ENCODE measurements around the gene SPTB.
"Not testable (repeated sequence)": the region's sequence is repeated elsewhere in the genome, so short reads cannot be mapped to it uniquely, and the experiment has no call there.

The SPTB gene

GRCh38 chr14:64879635-64880220 lies at the start of gene SPTB:
TSS of gene SPTB (minus strand) at chr14:64879907. CDS start at chr14:64823094, 56,813 bp downstream.
- H3K4me1 Mint-ChIP-seq = peaks cover 15% of the 10 kb centered on the region
- ATAC-seq = peak; percentile 79
- peaks cover 62% of the 10 kb centered on the region for H3K27me3 Mint-ChIP-seq
- no peaks in the 10 kb centered on the region for H3K36me3 Mint-ChIP-seq
- H3K27ac Mint-ChIP-seq = no peak within 1 kb of the TSS
- H3K9me3 Mint-ChIP-seq = no peaks in the 10 kb centered on the region
- peak within 1 kb of the TSS; percentile 84 for H3K4me3 Mint-ChIP-seq

DNA sequence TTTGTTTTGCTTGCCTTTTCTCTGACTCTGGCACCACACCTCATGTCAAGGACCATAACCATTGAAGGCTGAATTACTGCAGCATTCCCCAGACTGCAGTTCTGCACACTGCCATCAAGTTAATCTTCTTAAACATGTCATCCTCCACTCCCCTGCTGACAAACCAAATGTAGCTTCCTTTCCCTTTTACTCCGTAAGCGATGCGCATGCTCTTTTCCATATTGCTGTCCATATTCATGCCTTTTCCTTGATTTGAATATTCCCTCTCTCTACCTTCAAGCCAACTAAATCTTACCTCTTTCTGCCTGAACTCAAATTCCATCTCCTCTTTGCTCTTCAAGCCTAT lies 49.3 kb upstream of the SPTB start:
- peaks cover 6% of the 10 kb centered on the region for H3K4me1 Mint-ChIP-seq
- no peaks in the 10 kb centered on the region for H3K27me3 Mint-ChIP-seq
- peaks cover 42% of the 10 kb centered on the region for H3K36me3 Mint-ChIP-seq
- ATAC-seq = no peak
- no peak overlapping the region for H3K27ac Mint-ChIP-seq
- H3K9me3 Mint-ChIP-seq = no peaks in the 10 kb centered on the region
- no peak overlapping the region for H3K4me3 Mint-ChIP-seq

DNA sequence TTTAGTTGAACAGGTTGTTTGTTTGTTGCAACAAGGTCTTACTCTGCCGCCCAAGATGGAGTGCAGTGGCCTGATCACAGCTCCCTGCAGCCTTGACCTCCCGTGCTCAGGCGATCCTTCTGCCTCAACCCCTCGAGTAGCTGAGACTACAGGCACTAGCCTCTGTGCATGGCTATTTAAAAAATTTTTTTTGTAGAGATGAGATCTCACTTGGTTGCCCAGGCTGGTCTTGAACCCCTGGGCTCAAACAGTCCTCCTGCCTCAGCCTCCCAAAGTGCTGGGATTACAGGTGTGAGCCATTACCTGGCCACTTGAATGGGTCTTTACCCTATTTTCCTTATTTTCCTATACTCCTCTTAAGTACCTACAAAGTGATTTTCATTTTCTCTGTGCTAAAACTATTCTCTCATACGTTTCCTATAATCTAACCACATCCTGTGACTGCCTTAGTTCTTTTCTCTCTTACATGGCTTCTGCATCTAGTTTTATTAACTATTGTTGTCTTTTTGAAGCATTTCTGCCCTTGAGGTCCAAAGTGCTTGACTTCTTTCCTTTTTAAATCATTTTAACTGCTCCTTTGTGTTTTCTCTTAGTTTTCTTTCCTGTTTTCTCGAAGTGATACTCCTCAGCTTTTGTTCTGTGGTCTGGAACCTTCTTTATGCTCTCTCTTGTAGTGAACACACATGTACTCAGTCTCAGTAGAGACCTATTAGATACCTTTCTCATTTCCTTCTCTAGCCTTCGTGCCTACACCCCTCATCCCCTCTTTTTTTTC lies 48.7 kb upstream of the SPTB start:
- Mint-ChIP-seq H3K36me3 (peaks cover 39% of the 10 kb centered on the region), H3K4me1 (peaks cover 6% of the 10 kb centered on the region), H3K4me3 (no peak overlapping the region), H3K27me3 (no peaks in the 10 kb centered on the region), H3K9me3 (no peaks in the 10 kb centered on the region), H3K27ac (no peak overlapping the region)
- no peak for ATAC-seq

GRCh38 chr14:64927031-64927430 lies 47.3 kb upstream of the SPTB start:
- Mint-ChIP-seq H3K27me3 (no peaks in the 10 kb centered on the region), H3K4me1 (peaks cover 6% of the 10 kb centered on the region), H3K9me3 (no peaks in the 10 kb centered on the region), H3K27ac (no peak overlapping the region), H3K4me3 (no peak overlapping the region), H3K36me3 (peaks cover 32% of the 10 kb centered on the region)
- ATAC-seq = no peak

DNA sequence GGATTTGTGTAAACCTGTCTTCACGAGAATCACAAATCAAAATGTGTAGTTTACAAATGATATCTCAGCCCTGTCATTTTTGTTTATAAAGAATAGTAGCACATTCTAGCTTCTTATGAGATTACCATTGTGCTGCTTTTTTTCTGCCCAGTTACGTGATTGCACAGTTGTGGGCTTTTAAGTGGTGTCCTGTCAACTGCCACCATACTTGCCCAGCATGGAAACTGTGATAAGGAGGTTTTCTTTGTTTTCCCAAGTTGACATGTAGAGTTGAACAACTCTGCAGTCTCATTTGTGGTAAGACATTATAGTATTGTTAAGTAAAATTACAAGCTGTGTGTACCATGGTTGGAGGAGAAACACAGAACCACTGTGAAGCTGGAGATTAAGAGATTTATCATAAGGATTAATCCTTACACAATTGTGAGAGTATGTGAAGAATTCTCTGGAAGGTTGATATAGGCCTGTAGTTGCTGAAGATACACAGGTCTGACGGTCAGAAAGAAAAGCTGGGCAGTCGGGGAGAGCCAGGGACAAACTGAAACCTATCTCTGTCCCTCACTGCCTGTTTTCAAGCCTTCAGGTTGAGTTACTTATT lies 46.8 kb upstream of the SPTB start:
- H3K27ac Mint-ChIP-seq = no peak overlapping the region
- no peak overlapping the region for H3K4me3 Mint-ChIP-seq
- ATAC-seq = no peak
- no peaks in the 10 kb centered on the region for H3K27me3 Mint-ChIP-seq
- no peaks in the 10 kb centered on the region for H3K9me3 Mint-ChIP-seq
- H3K4me1 Mint-ChIP-seq = peaks cover 11% of the 10 kb centered on the region
- H3K36me3 Mint-ChIP-seq = peaks cover 38% of the 10 kb centered on the region

DNA sequence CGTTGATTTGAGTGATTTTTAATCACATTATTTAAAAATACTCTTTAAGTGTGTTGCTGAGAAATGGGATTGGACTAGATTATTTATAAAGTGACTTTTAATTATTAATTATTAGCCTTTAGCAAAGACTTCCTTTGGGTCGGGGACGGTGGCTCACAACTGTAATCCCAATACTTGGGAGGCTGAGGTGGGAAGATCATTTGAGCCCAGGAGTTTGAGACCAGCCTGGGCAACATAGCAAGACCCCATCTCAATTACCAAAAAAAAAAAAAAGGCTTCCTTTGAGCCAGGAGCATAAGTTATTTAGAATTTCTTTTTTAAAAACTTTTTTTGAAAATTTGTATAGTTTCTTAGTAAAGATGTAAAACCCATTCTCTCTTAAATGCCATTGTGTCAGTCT lies 43.3 kb upstream of the SPTB start:
- Mint-ChIP-seq H3K9me3 (no peaks in the 10 kb centered on the region), H3K4me1 (peaks cover 34% of the 10 kb centered on the region), H3K4me3 (no peak overlapping the region), H3K27me3 (no peaks in the 10 kb centered on the region), H3K27ac (no peak overlapping the region), H3K36me3 (peaks cover 24% of the 10 kb centered on the region)
- no peak for ATAC-seq

- Mint-ChIP-seq H3K36me3 (peaks cover 20% of the 10 kb centered on the region), H3K4me1 (peaks cover 56% of the 10 kb centered on the region), H3K4me3 (no peak overlapping the region), H3K27me3 (no peaks in the 10 kb centered on the region), H3K9me3 (no peaks in the 10 kb centered on the region), H3K27ac (no peak overlapping the region)
- ATAC-seq = no peak
Measured at GRCh38 chr14:64920465-64920864, 40.8 kb upstream of the SPTB start.

- Mint-ChIP-seq H3K4me1 (peaks cover 61% of the 10 kb centered on the region), H3K4me3 (no peak overlapping the region), H3K9me3 (no peaks in the 10 kb centered on the region), H3K27ac (no peak overlapping the region), H3K36me3 (peaks cover 18% of the 10 kb centered on the region), H3K27me3 (no peaks in the 10 kb centered on the region)
- ATAC-seq = no peak
Measured at GRCh38 chr14:64919618-64920017, 39.9 kb upstream of the SPTB start.

DNA sequence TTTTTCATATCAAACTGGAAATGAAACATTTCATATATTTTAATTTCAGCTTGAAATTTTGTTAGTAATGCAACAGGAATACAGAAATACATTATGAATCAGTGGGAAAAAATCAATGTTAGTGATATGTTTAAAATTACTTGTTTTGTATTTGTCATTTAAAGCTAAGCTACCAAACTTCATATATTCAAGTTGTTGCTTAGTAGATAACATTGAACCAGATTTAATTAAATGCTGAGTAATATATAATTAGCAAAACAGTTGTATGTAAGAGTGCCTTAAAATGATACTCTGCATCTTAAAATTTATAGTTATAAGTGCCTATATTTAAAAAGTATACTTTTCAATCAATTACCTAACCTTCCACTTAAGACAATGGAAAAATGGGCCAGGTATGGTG lies 39.5 kb upstream of the SPTB start:
- Mint-ChIP-seq H3K4me1 (peaks cover 60% of the 10 kb centered on the region), H3K9me3 (no peaks in the 10 kb centered on the region), H3K36me3 (peaks cover 14% of the 10 kb centered on the region), H3K4me3 (no peak overlapping the region), H3K27ac (no peak overlapping the region), H3K27me3 (no peaks in the 10 kb centered on the region)
- ATAC-seq = no peak

GRCh38 chr14:64918216-64918615 lies 38.5 kb upstream of the SPTB start:
- Mint-ChIP-seq H3K4me3 (no peak overlapping the region), H3K4me1 (peaks cover 64% of the 10 kb centered on the region), H3K9me3 (no peaks in the 10 kb centered on the region), H3K36me3 (peaks cover 13% of the 10 kb centered on the region), H3K27me3 (no peaks in the 10 kb centered on the region), H3K27ac (no peak overlapping the region)
- ATAC-seq = no peak

GRCh38 chr14:64915797-64916196 lies 36.1 kb upstream of the SPTB start:
- peak overlapping the region; percentile 94 for H3K4me3 Mint-ChIP-seq
- no peaks in the 10 kb centered on the region for H3K9me3 Mint-ChIP-seq
- H3K27me3 Mint-ChIP-seq = no peaks in the 10 kb centered on the region
- H3K27ac Mint-ChIP-seq = no peak overlapping the region
- peaks cover 56% of the 10 kb centered on the region for H3K4me1 Mint-ChIP-seq
- no peak for ATAC-seq
- peaks cover 6% of the 10 kb centered on the region for H3K36me3 Mint-ChIP-seq

DNA sequence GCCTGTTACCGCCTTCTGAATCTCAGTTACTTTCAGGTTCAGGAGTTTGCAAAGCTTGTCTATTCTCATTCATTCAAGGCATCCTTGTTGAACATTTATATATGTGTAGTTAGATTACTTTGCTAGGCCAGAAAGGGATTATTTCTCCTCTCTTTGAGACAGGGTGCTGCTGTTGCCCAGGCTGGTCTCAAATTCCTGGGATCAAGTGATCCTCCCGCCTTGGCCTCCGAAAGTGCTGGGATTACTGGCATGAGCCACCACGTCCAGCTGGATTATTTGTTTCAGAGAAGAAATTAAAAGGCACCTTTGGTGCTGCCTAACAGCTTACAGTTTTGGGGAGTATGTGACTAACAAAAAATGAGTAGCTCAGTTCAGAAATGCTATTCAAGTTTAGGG lies 35.3 kb upstream of the SPTB start:
- H3K36me3 Mint-ChIP-seq = peaks cover 6% of the 10 kb centered on the region
- no peak for ATAC-seq
- H3K27me3 Mint-ChIP-seq = no peaks in the 10 kb centered on the region
- H3K4me1 Mint-ChIP-seq = peaks cover 50% of the 10 kb centered on the region
- H3K4me3 Mint-ChIP-seq = peak overlapping the region; percentile 94
- no peaks in the 10 kb centered on the region for H3K9me3 Mint-ChIP-seq
- peak overlapping the region; percentile 98 for H3K27ac Mint-ChIP-seq

GRCh38 chr14:64914237-64915028 lies 34.7 kb upstream of the SPTB start, which contains the start of gene CHURC1:
TSS of gene CHURC1 (plus strand) at chr14:64914455. CDS start at chr14:64914496, 41 bp downstream.
- Mint-ChIP-seq H3K27ac (peak within 1 kb of the TSS; percentile 98), H3K4me1 (peaks cover 45% of the 10 kb centered on the region), H3K9me3 (no peaks in the 10 kb centered on the region), H3K36me3 (peaks cover 6% of the 10 kb centered on the region), H3K27me3 (no peaks in the 10 kb centered on the region), H3K4me3 (peak within 1 kb of the TSS; percentile 94)
- peak; percentile 100 for ATAC-seq

GRCh38 chr14:64913477-64913876 lies 33.8 kb upstream of the SPTB start:
- ATAC-seq, H3K36me3 Mint-ChIP-seq, H3K27me3 Mint-ChIP-seq, H3K9me3 Mint-ChIP-seq, H3K4me3 Mint-ChIP-seq: not testable (repeated sequence)
- H3K4me1 Mint-ChIP-seq = peaks cover 40% of the 10 kb centered on the region
- H3K27ac Mint-ChIP-seq = peak overlapping the region; percentile 98

- ATAC-seq = no peak
- H3K27me3 Mint-ChIP-seq = peaks cover 6% of the 10 kb centered on the region
- H3K9me3 Mint-ChIP-seq = no peaks in the 10 kb centered on the region
- H3K27ac Mint-ChIP-seq = no peak overlapping the region
- no peaks in the 10 kb centered on the region for H3K36me3 Mint-ChIP-seq
- no peak overlapping the region for H3K4me3 Mint-ChIP-seq
- peaks cover 28% of the 10 kb centered on the region for H3K4me1 Mint-ChIP-seq
Measured at GRCh38 chr14:64912261-64912660, 32.6 kb upstream of the SPTB start.

Measured in stimulated activated memory B cell treated with anti-CD40 and anti-IgM and Interleukin-4, amounts not matched to agents 10 μg/mL and 1 μg/mL and 100 μg/mL, for 72 hours (primary cell).